Trophoblast cell (in vitro differentiated cells and primary cell): ENCODE results near the gene SRD5A1.
A peak's percentile ranks its signal among the peaks of the same experiment; 100 is the strongest.
"Not testable (repeated sequence)": the region's sequence is repeated elsewhere in the genome, so short reads cannot be mapped to it uniquely, and the experiment has no call there.

Source experiments
- DNase-seq, 2 donors: peaks; one replicate each; pipeline ENCODE4 v3.0.0-alpha.2; 2016
- H2AFZ ChIP-seq: 2 replicates; pipeline ENCODE4 v1.6.1; 2013; ENCODE audit warnings: low read length, moderate library complexity, mild to moderate bottlenecking; ENCODE audit not compliant: insufficient read depth, poor library complexity
- H2AK5ac ChIP-seq: 2 replicates; pipeline ENCODE4 v1.6.1; 2013; ENCODE audit warnings: mild to moderate bottlenecking, low read length
- H2BK120ac ChIP-seq: 2 replicates; pipeline ENCODE4 v1.6.1; 2013; ENCODE audit warnings: low read length, mild to moderate bottlenecking, moderate library complexity; ENCODE audit not compliant: insufficient read depth, poor library complexity
- H2BK12ac ChIP-seq: 2 replicates; pipeline ENCODE4 v1.6.1; 2013; ENCODE audit warnings: mild to moderate bottlenecking, low read length, moderate library complexity
- H2BK5ac ChIP-seq: 2 replicates; pipeline ENCODE4 v1.6.1; 2013; ENCODE audit warnings: low read length, low read depth, moderate library complexity, mild to moderate bottlenecking; ENCODE audit not compliant: poor library complexity
- H3K14ac ChIP-seq: 2 replicates; pipeline ENCODE4 v1.6.1; 2013; ENCODE audit warnings: mild to moderate bottlenecking, low read length
- H3K18ac ChIP-seq: 2 replicates; pipeline ENCODE4 v1.6.1; 2013; ENCODE audit warnings: mild to moderate bottlenecking, low read length
- H3K23ac ChIP-seq: 2 replicates; pipeline ENCODE4 v1.6.1; 2013; ENCODE audit warnings: low read length
- H3K27ac ChIP-seq: 2 replicates; pipeline ENCODE4 v1.5.1; 2013; ENCODE audit warnings: low read depth, mild to moderate bottlenecking, inconsistent platforms, low read length, moderate library complexity
- H3K27me3 ChIP-seq: 2 replicates; pipeline ENCODE4 v1.6.1; 2013; ENCODE audit warnings: inconsistent platforms, mild to moderate bottlenecking, low read length, moderate library complexity; ENCODE audit not compliant: insufficient read depth
- H3K36me3 ChIP-seq, 2 experiments: 1 replicate in 1 of 2; 2 replicates in 1 of 2; pipeline ENCODE4 v1.6.1; 2013; ENCODE audit warnings: low read length in 2 of 2, mild to moderate bottlenecking in 2 of 2, moderate library complexity in 1 of 2; ENCODE audit not compliant: insufficient read depth in 2 of 2, control insufficient read depth in 1 of 2
- H3K4ac ChIP-seq: 2 replicates; pipeline ENCODE4 v1.6.1; 2013; ENCODE audit warnings: low read depth, mild to moderate bottlenecking, low read length, moderate library complexity
- H3K4me1 ChIP-seq, 2 experiments: 1 replicate in 1 of 2; 2 replicates in 1 of 2; pipeline ENCODE4 v1.6.1; 2013; ENCODE audit warnings: low read length in 2 of 2, mild to moderate bottlenecking in 2 of 2, moderate library complexity in 1 of 2; ENCODE audit not compliant: insufficient read depth in 2 of 2, control insufficient read depth in 1 of 2
- H3K4me2 ChIP-seq: 2 replicates; pipeline ENCODE4 v1.6.1; 2013; ENCODE audit warnings: inconsistent platforms, mild to moderate bottlenecking, low read length, moderate library complexity
- H3K4me3 ChIP-seq: 2 replicates; pipeline ENCODE4 v1.5.1; 2013; ENCODE audit warnings: mild to moderate bottlenecking, low read depth, low read length, inconsistent platforms
- H3K79me1 ChIP-seq: one replicate; pipeline ENCODE4 v1.6.1; 2013; ENCODE audit warnings: low read length
- H3K79me2 ChIP-seq: 2 replicates; pipeline ENCODE4 v1.6.1; 2013; ENCODE audit warnings: low read length, mild to moderate bottlenecking; ENCODE audit not compliant: control insufficient read depth, insufficient read depth, poor library complexity
- H3K9ac ChIP-seq: 2 replicates; pipeline ENCODE4 v1.6.1; 2013; ENCODE audit warnings: mild to moderate bottlenecking, low read length
- H3K9me3 ChIP-seq: 2 replicates; pipeline ENCODE4 v1.6.1; 2013; ENCODE audit warnings: low read depth, mild to moderate bottlenecking, control low read depth, inconsistent platforms, low read length; ENCODE audit not compliant: insufficient read depth
- H4K12ac ChIP-seq: 2 replicates; pipeline ENCODE4 v1.6.1; 2013; ENCODE audit warnings: low read depth, mild to moderate bottlenecking, low read length, moderate library complexity
- H4K8ac ChIP-seq: 2 replicates; pipeline ENCODE4 v1.6.1; 2013; ENCODE audit warnings: low read depth, mild to moderate bottlenecking, low read length, moderate library complexity
- H4K91ac ChIP-seq: one replicate; pipeline ENCODE4 v1.6.1; 2013; ENCODE audit warnings: low read depth, mild to moderate bottlenecking, low read length, moderate library complexity
- WGBS: extraction: QIAGEN DNeasy Blood & Tissue Kit; methylation state at CpG from one replicate; pipeline ENCODE4 v1.1.7; 2013; ENCODE audit warnings: missing lambda C conversion rate; ENCODE audit not compliant: insufficient read length, insufficient coverage; ENCODE audit errors: extremely low coverage; 5-methylcytosine and 5-hydroxymethylcytosine counted together

The SRD5A1 gene

GRCh38 chr5:6638236-6638635 is 5.0 kb downstream of the SRD5A1 start:
- H2BK5ac ChIP-seq = no peak overlapping the region
- no CpG with 5 or more reads among the region's 4 CpGs for WGBS

GRCh38 chr5:6642655-6643054 is 9.4 kb downstream of the SRD5A1 start:
- H3K27me3 ChIP-seq = no peaks in the 10 kb centered on the region
- no peak overlapping the region for H2BK5ac ChIP-seq
- H4K91ac ChIP-seq = no peak overlapping the region
- no peak overlapping the region for H2AFZ ChIP-seq
- H4K8ac ChIP-seq = no peak overlapping the region
- H2BK12ac ChIP-seq = no peak overlapping the region
- no peak for DNase-seq
- no peak overlapping the region for H3K14ac ChIP-seq
- no peak overlapping the region for H2BK120ac ChIP-seq
- peaks cover 0 to 6% of the 10 kb centered on the region in 2 experiments for H3K36me3 ChIP-seq
- H3K4ac ChIP-seq = no peak overlapping the region
- no peaks in the 10 kb centered on the region for H3K9me3 ChIP-seq
- H3K18ac ChIP-seq = no peak overlapping the region
- no peak overlapping the region for H3K4me2 ChIP-seq
- H3K4me3 ChIP-seq = no peak overlapping the region
- H3K79me2 ChIP-seq = no peaks in the 10 kb centered on the region
- no CpG with 5 or more reads among the region's 1 CpG for WGBS
- H3K4me1 ChIP-seq = no peaks in the 10 kb centered on the region
- H3K79me1 ChIP-seq = no peaks in the 10 kb centered on the region
- peak overlapping the region; percentile 31 for H3K23ac ChIP-seq
- H4K12ac ChIP-seq = no peak overlapping the region
- no peak overlapping the region for H3K9ac ChIP-seq
- no peak overlapping the region for H2AK5ac ChIP-seq
- H3K27ac ChIP-seq = no peak overlapping the region

More at GRCh38 chr5:6638236-6638635, 5.0 kb downstream of the SRD5A1 start:
- H3K79me2 ChIP-seq = peaks cover 7% of the 10 kb centered on the region
- no peak overlapping the region for H3K27ac ChIP-seq
- H2BK12ac ChIP-seq = no peak overlapping the region
- no peak overlapping the region for H2AK5ac ChIP-seq
- peaks cover 0 to 2% of the 10 kb centered on the region in 2 experiments for H3K4me1 ChIP-seq
- H3K4me3 ChIP-seq = no peak overlapping the region
- peak overlapping the region; percentile 7 for H3K23ac ChIP-seq
- no peak overlapping the region for H2AFZ ChIP-seq
- H3K9me3 ChIP-seq = no peaks in the 10 kb centered on the region
- H4K91ac ChIP-seq = no peak overlapping the region
- no peak overlapping the region for H3K9ac ChIP-seq
- H3K36me3 ChIP-seq = peaks cover 3 to 4% of the 10 kb centered on the region in 2 experiments
- H3K14ac ChIP-seq = no peak overlapping the region
- no peak overlapping the region for H3K18ac ChIP-seq
- H3K27me3 ChIP-seq = no peaks in the 10 kb centered on the region
- DNase-seq = no peak
- H4K12ac ChIP-seq = no peak overlapping the region
- no peaks in the 10 kb centered on the region for H3K79me1 ChIP-seq
- H3K4me2 ChIP-seq = no peak overlapping the region
- no peak overlapping the region for H3K4ac ChIP-seq
- H4K8ac ChIP-seq = no peak overlapping the region
- no peak overlapping the region for H2BK120ac ChIP-seq

- DNase-seq = peak in 1 of 2 donors; percentile 2
- Histone ChIP-seq H3K9ac (no peak overlapping the region), H3K79me1 (no peaks in the 10 kb centered on the region), H3K4ac (no peak overlapping the region), H4K8ac (no peak overlapping the region), H3K4me3 (no peak overlapping the region), H3K23ac (no peak overlapping the region), H2BK12ac (no peak overlapping the region), H2BK120ac (no peak overlapping the region), H2AK5ac (no peak overlapping the region), H3K14ac (no peak overlapping the region), H3K18ac (no peak overlapping the region), H4K91ac (no peak overlapping the region), H4K12ac (no peak overlapping the region), H3K9me3 (no peaks in the 10 kb centered on the region), H3K27me3 (no peaks in the 10 kb centered on the region), H3K36me3 (peaks cover 0 to 5% of the 10 kb centered on the region in 2 experiments), H2BK5ac (no peak overlapping the region), H3K27ac (no peak overlapping the region), H3K79me2 (no peaks in the 10 kb centered on the region), H2AFZ (no peak overlapping the region), H3K4me1 (no peaks in the 10 kb centered on the region), H3K4me2 (no peak overlapping the region)
- no CpG with 5 or more reads among the region's 6 CpGs for WGBS
These were observed 11.6 kb downstream of the SRD5A1 start for GRCh38 chr5:6644794-6645241.

- H2BK5ac ChIP-seq, H4K91ac ChIP-seq, H3K27me3 ChIP-seq, H3K9me3 ChIP-seq, H2BK120ac ChIP-seq, H3K79me2 ChIP-seq, H3K18ac ChIP-seq, H3K14ac ChIP-seq, H3K4ac ChIP-seq, H3K27ac ChIP-seq, H2AK5ac ChIP-seq, H4K8ac ChIP-seq, H2BK12ac ChIP-seq, H2AFZ ChIP-seq, H4K12ac ChIP-seq, H3K23ac ChIP-seq, H3K4me2 ChIP-seq, H3K79me1 ChIP-seq, H3K4me1 ChIP-seq, H3K4me3 ChIP-seq, H3K9ac ChIP-seq, H3K36me3 ChIP-seq: not testable (repeated sequence)
- DNase-seq = peak in 1 of 2 donors; percentile 5
- no CpG with 5 or more reads among the region's 11 CpGs for WGBS
These were observed 12.5 kb downstream of the SRD5A1 start for GRCh38 chr5:6645571-6646362.
